ENCODE data around the gene APOB.

APOB gene

DNA sequence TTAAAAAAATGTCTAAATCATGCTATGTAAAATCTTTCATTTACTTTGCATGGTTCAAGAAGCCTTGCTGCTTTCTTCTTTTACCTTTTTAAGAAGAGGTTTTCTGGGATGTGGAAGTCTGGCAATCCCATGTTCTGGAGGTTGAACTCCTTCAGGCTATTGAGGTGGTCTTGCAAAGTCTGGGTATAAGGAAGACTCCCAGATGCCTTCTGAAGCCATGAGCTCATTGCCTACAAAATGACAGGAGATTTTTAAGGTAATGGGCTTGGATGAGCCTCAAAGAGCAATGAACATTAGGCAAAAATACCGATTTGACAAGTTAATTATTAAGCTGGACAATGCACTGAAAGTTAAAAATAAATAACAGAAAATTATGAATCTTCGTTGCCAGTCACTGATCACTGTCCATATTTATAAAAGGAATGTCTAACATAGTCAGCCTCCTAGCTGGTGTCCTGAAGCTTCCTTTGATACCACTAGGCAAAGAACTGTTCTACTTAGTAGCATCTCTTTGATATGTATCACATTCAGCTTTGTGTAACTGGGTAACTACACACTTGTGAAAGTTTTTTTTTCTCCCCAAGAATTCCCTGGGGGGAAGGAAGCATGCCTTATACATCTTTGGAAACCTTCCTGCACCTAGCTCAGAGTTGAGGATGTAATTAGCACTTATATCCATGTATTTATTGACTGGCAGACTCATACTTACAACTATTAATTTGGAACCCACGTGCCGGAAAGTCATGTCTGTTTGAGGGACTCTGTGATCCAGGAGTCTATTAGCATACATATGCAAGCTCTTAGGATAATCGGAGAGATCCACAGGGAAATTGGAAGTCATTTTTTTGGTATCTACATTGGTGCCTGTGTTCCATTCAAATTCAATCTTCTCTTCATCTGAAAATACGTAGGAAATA, 29.3 kb downstream of the APOB start:
- Histone ChIP-seq H3K4me3 (ENCODE audit: insufficient read depth, low read depth, low read length) (no peak overlapping the region), H3K4me1 (ENCODE audit: control insufficient read depth, insufficient read depth, low read length) (no peaks in the 10 kb centered on the region), H3K27me3 (ENCODE audit: control insufficient read depth, insufficient read depth, low read length, poor library complexity, severe bottlenecking) (no peaks in the 10 kb centered on the region), H3K27ac (ENCODE audit: insufficient read depth, low read depth, low read length, poor library complexity, severe bottlenecking) (no peak overlapping the region), H3K36me3 (ENCODE audit: control insufficient read depth, insufficient read depth, low read length) (no peaks in the 10 kb centered on the region), H3K9me3 (ENCODE audit: control insufficient read depth, low read length) (no peaks in the 10 kb centered on the region)
- WGBS, 2 experiments: 90 to 93% methylated on average over 6 of the region's 6 CpGs

DNA sequence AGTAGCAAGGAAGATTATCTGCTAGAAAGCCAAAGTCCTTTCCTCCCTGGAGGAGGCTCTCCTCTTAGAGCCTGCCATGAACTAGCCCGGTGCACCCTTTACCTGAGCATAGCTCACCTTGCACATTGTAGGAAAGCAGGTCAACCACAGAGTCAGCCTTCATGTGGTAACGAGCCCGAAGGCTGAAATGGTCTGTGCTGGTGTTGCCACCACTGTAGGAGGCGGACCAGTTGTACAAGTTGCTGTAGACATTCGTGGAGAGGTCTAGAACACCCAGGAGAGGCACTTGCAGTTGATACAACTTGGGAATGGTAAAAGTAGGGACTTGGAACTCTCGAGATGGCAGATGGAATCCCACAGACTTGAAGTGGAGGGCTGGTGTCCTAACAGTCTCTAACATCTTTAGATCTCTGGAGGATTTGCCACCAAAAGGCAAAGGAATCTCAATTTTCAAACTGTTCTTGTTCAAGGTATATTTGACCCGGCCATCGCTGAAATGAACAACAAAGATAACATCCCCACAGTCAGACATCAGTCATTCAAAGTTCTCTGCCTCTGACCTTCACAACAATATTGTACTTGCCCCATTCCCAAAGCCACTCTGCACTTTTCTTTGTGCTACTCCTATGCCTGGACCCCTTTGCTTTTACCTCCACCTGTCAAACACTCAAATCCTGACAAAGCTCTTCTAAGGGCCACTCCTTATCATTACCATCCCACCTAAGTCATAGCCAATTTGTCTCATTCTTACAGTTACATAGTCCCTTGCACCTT, 30.6 kb downstream of the APOB start:
- H3K9me3 ChIP-seq (ENCODE audit: control insufficient read depth, low read length): no peaks in the 10 kb centered on the region
- H3K27me3 ChIP-seq (ENCODE audit: control insufficient read depth, insufficient read depth, low read length, poor library complexity, severe bottlenecking): no peaks in the 10 kb centered on the region
- H3K27ac ChIP-seq (ENCODE audit: insufficient read depth, low read depth, low read length, poor library complexity, severe bottlenecking): no peak overlapping the region
- H3K36me3 ChIP-seq (ENCODE audit: control insufficient read depth, insufficient read depth, low read length): no peaks in the 10 kb centered on the region
- WGBS, 2 experiments: 90 to 91% methylated on average over 8 of the region's 8 CpGs
- H3K4me3 ChIP-seq (ENCODE audit: insufficient read depth, low read depth, low read length): no peak overlapping the region
- H3K4me1 ChIP-seq (ENCODE audit: control insufficient read depth, insufficient read depth, low read length): no peaks in the 10 kb centered on the region

DNA sequence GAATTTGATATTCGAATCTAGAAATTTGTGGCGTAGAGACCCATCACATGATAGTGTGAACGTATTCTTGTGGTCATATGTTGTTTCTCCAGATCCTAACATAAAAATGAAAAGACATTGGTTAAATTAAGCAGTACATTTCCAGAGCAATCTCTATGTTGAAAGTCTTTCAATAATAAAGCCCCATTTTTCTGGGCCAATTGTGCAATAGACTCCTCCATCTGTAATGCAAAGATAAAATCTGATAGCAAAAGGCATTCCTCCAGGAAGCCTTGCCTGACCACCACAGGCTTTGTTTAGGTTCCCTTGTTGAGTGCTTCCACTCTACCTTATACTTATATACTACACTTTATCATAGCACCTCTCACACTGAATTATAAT, 31.3 kb downstream of the APOB start:
- Histone ChIP-seq H3K4me3 (ENCODE audit: insufficient read depth, low read depth, low read length) (no peak overlapping the region), H3K27ac (ENCODE audit: insufficient read depth, low read depth, low read length, poor library complexity, severe bottlenecking) (no peak overlapping the region), H3K36me3 (ENCODE audit: control insufficient read depth, insufficient read depth, low read length) (no peaks in the 10 kb centered on the region), H3K27me3 (ENCODE audit: control insufficient read depth, insufficient read depth, low read length, poor library complexity, severe bottlenecking) (no peaks in the 10 kb centered on the region), H3K4me1 (ENCODE audit: control insufficient read depth, insufficient read depth, low read length) (no peaks in the 10 kb centered on the region), H3K9me3 (ENCODE audit: control insufficient read depth, low read length) (no peaks in the 10 kb centered on the region)
- 97 to 98% methylated on average over 3 of the region's 3 CpGs for WGBS, 2 experiments

DNA sequence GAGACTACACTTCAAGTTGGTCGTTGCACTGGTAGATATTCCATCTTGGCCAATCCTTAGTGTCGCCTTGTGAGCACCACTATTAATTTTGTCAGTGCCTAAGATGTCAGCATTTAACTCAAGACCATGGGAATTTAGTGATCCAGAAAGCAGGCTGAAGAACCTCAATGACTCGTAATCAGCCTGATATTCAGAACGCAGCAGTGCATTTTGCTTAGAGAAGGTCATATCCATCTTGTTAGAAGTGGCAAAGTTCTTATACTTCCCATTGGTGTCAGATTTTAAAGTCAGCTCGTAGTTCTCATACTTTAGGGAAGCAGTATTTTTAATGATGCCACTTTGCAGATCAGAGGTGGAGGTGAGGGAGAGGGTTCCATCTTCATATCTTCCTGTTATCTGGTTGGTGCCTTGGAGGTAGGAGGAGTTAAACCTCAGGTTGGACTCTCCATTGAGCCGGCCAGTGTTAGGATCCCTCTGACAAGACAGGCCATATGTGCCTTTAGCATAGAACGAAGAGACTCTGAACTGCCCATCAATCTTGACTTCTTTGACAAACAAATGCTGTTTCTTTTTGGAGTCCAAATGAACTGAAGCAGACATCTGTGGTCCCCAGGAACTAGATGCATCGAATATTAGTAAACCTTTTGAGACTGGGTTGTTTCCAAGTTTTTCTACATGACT, 31.9 kb downstream of the APOB start:
- Histone ChIP-seq H3K4me1 (ENCODE audit: control insufficient read depth, insufficient read depth, low read length) (no peaks in the 10 kb centered on the region), H3K27me3 (ENCODE audit: control insufficient read depth, insufficient read depth, low read length, poor library complexity, severe bottlenecking) (no peaks in the 10 kb centered on the region), H3K36me3 (ENCODE audit: control insufficient read depth, insufficient read depth, low read length) (no peaks in the 10 kb centered on the region), H3K4me3 (ENCODE audit: insufficient read depth, low read depth, low read length) (no peak overlapping the region), H3K27ac (ENCODE audit: insufficient read depth, low read depth, low read length, poor library complexity, severe bottlenecking) (no peak overlapping the region), H3K9me3 (ENCODE audit: control insufficient read depth, low read length) (no peaks in the 10 kb centered on the region)
- 91 to 95% methylated on average over 8 of the region's 8 CpGs for WGBS, 2 experiments

DNA sequence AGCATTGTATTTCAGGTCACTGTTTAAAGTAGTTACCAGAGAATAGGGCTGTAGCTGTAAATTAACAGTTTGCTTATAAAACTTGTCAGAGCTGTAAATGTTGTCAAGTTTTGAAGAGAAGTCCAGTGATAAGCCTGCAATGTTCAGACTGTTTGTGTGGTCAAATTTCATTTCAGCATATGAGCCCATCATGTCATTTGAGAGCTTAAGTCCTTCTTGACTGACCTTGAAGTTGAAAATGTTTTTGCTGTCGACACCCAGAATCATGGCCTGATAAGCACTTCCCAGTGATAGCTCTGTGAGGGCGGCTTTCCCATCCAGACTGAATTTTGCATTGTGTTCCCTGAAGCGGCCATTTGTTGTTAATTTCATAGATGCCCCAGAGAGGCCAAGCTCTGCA, 32.4 kb downstream of the APOB start:
- H3K9me3 ChIP-seq (ENCODE audit: control insufficient read depth, low read length): no peaks in the 10 kb centered on the region
- WGBS, 2 experiments: 92 to 95% methylated on average over 3 of the region's 3 CpGs
- no peaks in the 10 kb centered on the region for H3K4me1 ChIP-seq (ENCODE audit: control insufficient read depth, insufficient read depth, low read length)
- H3K36me3 ChIP-seq (ENCODE audit: control insufficient read depth, insufficient read depth, low read length): no peaks in the 10 kb centered on the region
- no peak overlapping the region for H3K4me3 ChIP-seq (ENCODE audit: insufficient read depth, low read depth, low read length)
- no peaks in the 10 kb centered on the region for H3K27me3 ChIP-seq (ENCODE audit: control insufficient read depth, insufficient read depth, low read length, poor library complexity, severe bottlenecking)
- no peak overlapping the region for H3K27ac ChIP-seq (ENCODE audit: insufficient read depth, low read depth, low read length, poor library complexity, severe bottlenecking)

DNA sequence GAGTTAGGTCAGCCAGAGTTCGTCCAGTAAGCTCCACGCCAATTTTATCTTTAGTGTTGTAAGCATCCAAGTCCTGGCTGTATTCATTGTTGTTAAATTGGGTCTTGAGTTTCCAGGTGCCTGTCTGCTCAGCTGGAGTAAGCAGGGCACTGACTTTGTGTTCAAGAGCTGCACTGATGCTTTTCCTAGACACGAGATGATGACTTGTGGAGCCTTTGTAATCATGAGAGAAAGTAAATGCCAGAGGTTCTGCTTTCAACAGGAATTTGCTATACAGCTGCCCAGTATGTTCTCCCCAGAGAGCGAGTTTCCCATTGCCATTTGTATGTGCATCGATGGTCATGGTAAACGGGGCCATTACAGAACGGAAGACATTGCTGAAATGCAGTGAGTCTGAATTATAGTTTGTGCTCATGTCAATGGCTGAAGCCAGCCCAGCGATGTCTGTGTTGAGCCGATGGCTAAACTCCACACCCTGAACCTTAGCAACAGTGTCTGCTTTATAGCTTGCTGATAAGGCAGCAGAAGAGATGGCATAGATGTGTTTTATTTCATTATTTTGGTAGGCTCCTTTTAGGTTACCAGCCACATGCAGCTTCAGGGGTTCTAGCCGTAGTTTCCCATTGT, 32.9 kb downstream of the APOB start:
- Histone ChIP-seq H3K27ac (ENCODE audit: insufficient read depth, low read depth, low read length, poor library complexity, severe bottlenecking) (no peak overlapping the region), H3K9me3 (ENCODE audit: control insufficient read depth, low read length) (no peaks in the 10 kb centered on the region), H3K36me3 (ENCODE audit: control insufficient read depth, insufficient read depth, low read length) (no peaks in the 10 kb centered on the region), H3K4me3 (ENCODE audit: insufficient read depth, low read depth, low read length) (no peak overlapping the region), H3K27me3 (ENCODE audit: control insufficient read depth, insufficient read depth, low read length, poor library complexity, severe bottlenecking) (no peaks in the 10 kb centered on the region), H3K4me1 (ENCODE audit: control insufficient read depth, insufficient read depth, low read length) (no peaks in the 10 kb centered on the region)
- WGBS, 2 experiments: 93% methylated on average over 10 of the region's 10 CpGs

DNA sequence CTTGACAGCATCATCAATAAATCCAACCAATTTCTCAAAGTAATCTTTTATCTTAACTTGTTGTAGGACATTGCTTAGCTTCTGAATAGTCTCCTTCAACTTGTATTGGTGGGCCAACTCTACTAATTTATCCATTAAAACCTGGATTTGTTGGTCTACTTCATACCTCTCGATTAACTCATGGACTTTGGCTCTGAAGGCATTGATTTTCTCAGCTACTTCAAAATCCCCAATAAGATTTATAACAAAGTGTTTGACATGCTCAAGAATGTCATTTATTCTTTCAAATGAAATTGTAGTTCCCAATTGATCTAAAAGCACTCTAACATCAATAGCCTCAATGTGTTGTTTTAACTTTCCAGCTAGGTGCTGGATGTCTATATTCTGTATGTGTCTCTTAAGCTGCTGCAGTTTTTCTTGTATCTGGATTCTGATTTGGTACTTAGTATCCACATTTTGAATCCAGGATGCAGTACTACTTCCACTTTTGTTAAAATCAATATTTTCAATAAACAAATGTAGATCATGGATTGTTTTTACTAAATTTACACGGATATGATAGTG, 34.1 kb downstream of the APOB start:
- 87 to 93% methylated on average over 1 of the region's 2 CpGs for WGBS, 2 experiments

DNA sequence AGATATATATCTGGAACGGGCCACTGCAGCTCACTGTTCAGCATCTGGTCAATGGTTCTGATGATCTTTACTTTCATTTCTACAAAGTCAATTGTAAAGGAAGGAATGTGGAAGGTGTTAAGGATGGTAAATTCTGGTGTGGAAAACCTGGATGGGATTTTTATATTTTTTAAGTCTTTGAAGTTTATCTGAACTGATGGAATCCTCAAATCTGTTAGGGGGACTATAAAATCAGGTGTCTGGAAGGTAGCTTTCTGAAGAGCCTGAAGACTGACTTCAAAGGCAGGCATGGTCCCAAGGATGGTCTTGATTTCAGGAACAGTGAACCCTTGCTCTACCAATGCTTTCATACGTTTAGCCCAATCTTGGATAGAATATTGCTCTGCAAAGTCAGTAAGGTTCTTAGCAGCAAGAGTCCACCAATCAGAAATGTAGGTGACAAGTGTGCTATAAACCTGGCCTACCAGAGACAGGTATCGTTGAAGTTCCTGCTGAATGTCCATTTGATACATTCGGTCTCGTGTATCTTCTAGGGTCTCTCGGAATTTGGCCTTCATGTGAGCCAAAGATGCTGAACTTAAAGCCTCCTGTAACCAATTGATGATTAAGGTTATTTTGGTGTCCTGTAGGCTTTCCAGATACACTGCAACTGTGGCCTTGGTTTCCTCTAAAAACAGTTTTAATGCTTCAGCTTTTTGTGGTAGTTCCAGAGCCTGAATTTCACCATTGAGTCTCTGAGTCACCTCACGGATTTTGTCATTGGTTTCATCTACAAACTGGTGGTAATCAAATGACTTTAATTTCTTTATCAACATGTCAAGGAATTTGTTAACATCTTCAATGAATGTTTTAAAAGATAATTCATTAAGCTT, 34.8 kb downstream of the APOB start:
- no peak overlapping the region for H3K4me3 ChIP-seq (ENCODE audit: insufficient read depth, low read depth, low read length)
- H3K27ac ChIP-seq (ENCODE audit: insufficient read depth, low read depth, low read length, poor library complexity, severe bottlenecking): no peak overlapping the region
- WGBS, 2 experiments: 94 to 97% methylated on average over 7 of the region's 7 CpGs
- no peaks in the 10 kb centered on the region for H3K9me3 ChIP-seq (ENCODE audit: control insufficient read depth, low read length)
- H3K27me3 ChIP-seq (ENCODE audit: control insufficient read depth, insufficient read depth, low read length, poor library complexity, severe bottlenecking): peaks cover 4% of the 10 kb centered on the region
- H3K36me3 ChIP-seq (ENCODE audit: control insufficient read depth, insufficient read depth, low read length): no peaks in the 10 kb centered on the region
- no peaks in the 10 kb centered on the region for H3K4me1 ChIP-seq (ENCODE audit: control insufficient read depth, insufficient read depth, low read length)

More for the DNA sequence above, 34.1 kb downstream of the APOB start:
- no peak overlapping the region for H3K4me3 ChIP-seq (ENCODE audit: insufficient read depth, low read depth, low read length)
- H3K27ac ChIP-seq (ENCODE audit: insufficient read depth, low read depth, low read length, poor library complexity, severe bottlenecking): no peak overlapping the region
- H3K4me1 ChIP-seq (ENCODE audit: control insufficient read depth, insufficient read depth, low read length): no peaks in the 10 kb centered on the region
- no peaks in the 10 kb centered on the region for H3K36me3 ChIP-seq (ENCODE audit: control insufficient read depth, insufficient read depth, low read length)
- H3K9me3 ChIP-seq (ENCODE audit: control insufficient read depth, low read length): no peaks in the 10 kb centered on the region
- no peaks in the 10 kb centered on the region for H3K27me3 ChIP-seq (ENCODE audit: control insufficient read depth, insufficient read depth, low read length, poor library complexity, severe bottlenecking)

Measured in ectodermal cell (in vitro differentiated cells).